Suprapubic skin (tissue), 4 donors: Measurements from ENCODE around the gene ASIC5.

ENCODE experiments used
- CTCF ChIP-seq, 2 donors: fragments of 200-600 bp in 1 of 2; fragments of 450-650 bp in 1 of 2; sonication (generic) in 1 of 2; IDR thresholded peaks; one replicate each; pipeline ENCODE4 v1.5.1; 2016 to 2019; ENCODE audit warnings: antibody characterized with exemption in 2 of 2, mild to moderate bottlenecking in 1 of 2, moderate library complexity in 1 of 2
- POLR2A ChIP-seq, 2 donors: fragments of 450-650 bp; IDR thresholded peaks; one replicate each; pipeline ENCODE4 v1.6.1; 2017; ENCODE audit warnings: antibody characterized with exemption in 2 of 2, mild to moderate bottlenecking in 2 of 2, moderate library complexity in 2 of 2
- POLR2AphosphoS5 ChIP-seq, 3 donors: sonication (generic); formaldehyde crosslinking; IDR thresholded peaks; one replicate each; pipeline ENCODE4 v1.6.1; 2017; ENCODE audit warnings: antibody characterized with exemption in 3 of 3

- TF ChIP-seq CTCF (IDR thresholded peaks at IDR 0.05) (no peak), POLR2A (IDR thresholded peaks at IDR 0.05) (no peak), POLR2AphosphoS5 (IDR thresholded peaks at IDR 0.05) (no peak)
These were observed 33.4 kb downstream of the ASIC5 start for GRCh38 chr4:155832664-155833063.
